Type B pancreatic cell (in vitro differentiated cells): ENCODE data around the gene MIB1. TPM values are rescaled to one million over a fixed set of nuclear protein-coding genes. Genes with fewer than 3 reads are reported as not detected.
"Not testable (repeated sequence)": the region's sequence is repeated elsewhere in the genome, so short reads cannot be mapped to it uniquely, and the experiment has no call there.

ENCODE experiments used
- DNase-seq: peaks from one replicate; pipeline ENCODE4 v3.0.0; 2021; ENCODE audit warnings: mixed read lengths; ENCODE audit not compliant: unreplicated experiment; ENCODE audit errors: extremely low spot score
- H3K27ac Mint-ChIP-seq: 2 replicates; pipeline ENCODE4 v1.8.0; 2021; ENCODE audit warnings: mild to moderate bottlenecking, mixed read lengths
- H3K27me3 Mint-ChIP-seq: 2 replicates; pipeline ENCODE4 v1.8.0; 2021; ENCODE audit warnings: mixed read lengths
- H3K36me3 Mint-ChIP-seq: 2 replicates; pipeline ENCODE4 v1.8.0; 2021; ENCODE audit warnings: mixed read lengths
- H3K4me1 Mint-ChIP-seq: one replicate; pipeline ENCODE4 v1.8.0; 2021; ENCODE audit warnings: mixed read lengths; ENCODE audit not compliant: unreplicated experiment
- H3K4me3 Mint-ChIP-seq: 2 replicates; pipeline ENCODE4 v1.8.0; 2021; ENCODE audit warnings: mild to moderate bottlenecking, mixed read lengths
- H3K9me3 Mint-ChIP-seq: 2 replicates; pipeline ENCODE4 v1.8.0; 2021; ENCODE audit warnings: mixed read lengths
- CTCF ChIP-seq: fragments of 200-600 bp; sonication (generic); conservative IDR thresholded peaks from 2 replicates; pipeline ENCODE4 v1.5.0; 2021; ENCODE audit warnings: antibody characterized with exemption, mild to moderate bottlenecking
- total RNA-seq: library from RNA; stranded (reverse); gene quantifications from 2 replicates; pipeline ENCODE4 v1.2.1, GENCODE V29; 2021; ENCODE audit warnings: low replicate concordance

MIB1 gene
- total RNA-seq, 1 donor from 2014 or later: 65.7 TPM

- no peaks in the 10 kb centered on the region for H3K4me1 Mint-ChIP-seq
- H3K36me3 Mint-ChIP-seq: peaks cover 40% of the 10 kb centered on the region
- no peak for DNase-seq
- H3K27me3 Mint-ChIP-seq: no peaks in the 10 kb centered on the region
- no peak for TF ChIP-seq CTCF
- H3K9me3 Mint-ChIP-seq: no peaks in the 10 kb centered on the region
- no peak overlapping the region for H3K27ac Mint-ChIP-seq
- no peak overlapping the region for H3K4me3 Mint-ChIP-seq
These were observed 37.2 kb downstream of the MIB1 start for GRCh38 chr18:21777814-21778213.

- Mint-ChIP-seq H3K4me3 (no peak overlapping the region), H3K27me3 (no peaks in the 10 kb centered on the region), H3K9me3 (peaks cover 5% of the 10 kb centered on the region), H3K27ac (no peak overlapping the region), H3K4me1 (no peaks in the 10 kb centered on the region), H3K36me3 (peaks cover 57% of the 10 kb centered on the region)
- DNase-seq: no peak
- TF ChIP-seq CTCF: no peak
These were observed 45.9 kb downstream of the MIB1 start for GRCh38 chr18:21786526-21786925.

- DNase-seq, H3K4me1 Mint-ChIP-seq, H3K4me3 Mint-ChIP-seq, H3K27me3 Mint-ChIP-seq, H3K27ac Mint-ChIP-seq, H3K9me3 Mint-ChIP-seq: not testable (repeated sequence)
- peaks cover 25% of the 10 kb centered on the region for H3K36me3 Mint-ChIP-seq
These were observed 55.5 kb downstream of the MIB1 start for GRCh38 chr18:21796089-21796488.

- no peaks in the 10 kb centered on the region for H3K9me3 Mint-ChIP-seq
- no peaks in the 10 kb centered on the region for H3K27me3 Mint-ChIP-seq
- H3K27ac Mint-ChIP-seq: no peak overlapping the region
- peaks cover 4% of the 10 kb centered on the region for H3K4me1 Mint-ChIP-seq
- TF ChIP-seq CTCF: no peak
- H3K36me3 Mint-ChIP-seq: peaks cover 20% of the 10 kb centered on the region
- DNase-seq: no peak
- no peak overlapping the region for H3K4me3 Mint-ChIP-seq
These were observed 57.5 kb downstream of the MIB1 start for GRCh38 chr18:21798126-21798525.

GRCh38 chr18:21799721-21800120 lies 59.1 kb downstream of the MIB1 start:
- no peak for TF ChIP-seq CTCF
- Mint-ChIP-seq H3K4me1 (peaks cover 4% of the 10 kb centered on the region), H3K27me3 (no peaks in the 10 kb centered on the region), H3K9me3 (no peaks in the 10 kb centered on the region), H3K4me3 (no peak overlapping the region), H3K27ac (no peak overlapping the region), H3K36me3 (peaks cover 28% of the 10 kb centered on the region)
- no peak for DNase-seq

GRCh38 chr18:21803495-21803894 lies 62.9 kb downstream of the MIB1 start:
- peaks cover 2% of the 10 kb centered on the region for H3K9me3 Mint-ChIP-seq
- H3K4me1 Mint-ChIP-seq: peaks cover 4% of the 10 kb centered on the region
- H3K36me3 Mint-ChIP-seq: peaks cover 20% of the 10 kb centered on the region
- H3K27ac Mint-ChIP-seq: no peak overlapping the region
- no peak overlapping the region for H3K4me3 Mint-ChIP-seq
- no peak for DNase-seq
- no peak for TF ChIP-seq CTCF
- no peaks in the 10 kb centered on the region for H3K27me3 Mint-ChIP-seq
